Measurements from ENCODE around the gene MST1.
A peak's percentile ranks its signal among the peaks of the same experiment; 100 is the strongest.

Gene MST1

GRCh38 chr3:49674497-49674983, 14.7 kb downstream of the MST1 start:
- no peak for DNase-seq (ENCODE audit: low read depth)

GRCh38 chr3:49673715-49674496, 15.4 kb downstream of the MST1 start, which contains the start of gene APEH:
Gene APEH (plus strand): TSS chr3:49674351. CDS start chr3:49674402, 51 bp downstream.
- peak; percentile 96 for DNase-seq (ENCODE audit: low read depth)

- DNase-seq (ENCODE audit: low read depth) = no peak
Measured at GRCh38 chr3:49673121-49673714, 16.1 kb downstream of the MST1 start.

GRCh38 chr3:49671291-49672288, 17.7 kb downstream of the MST1 start:
- peak; percentile 50 for DNase-seq (ENCODE audit: low read depth)

- no peak for DNase-seq (ENCODE audit: low read depth)
Measured at GRCh38 chr3:49670940-49671290, 18.4 kb downstream of the MST1 start.

- DNase-seq (ENCODE audit: low read depth) = no peak
Measured at GRCh38 chr3:49669352-49669751, 19.9 kb downstream of the MST1 start.

GRCh38 chr3:49668861-49669260, 20.4 kb downstream of the MST1 start:
- no peak for DNase-seq (ENCODE audit: low read depth)

GRCh38 chr3:49668414-49668797, 20.9 kb downstream of the MST1 start:
- DNase-seq (ENCODE audit: low read depth) = no peak

- DNase-seq (ENCODE audit: low read depth) = no peak
Measured at GRCh38 chr3:49667701-49668413, 21.4 kb downstream of the MST1 start.

GRCh38 chr3:49666592-49666991, 22.7 kb downstream of the MST1 start:
- DNase-seq (ENCODE audit: low read depth) = no peak

- no peak for DNase-seq (ENCODE audit: low read depth)
Measured at GRCh38 chr3:49665822-49666519, 23.3 kb downstream of the MST1 start.

- no peak for DNase-seq (ENCODE audit: low read depth)
Measured at GRCh38 chr3:49664300-49664699, 25.0 kb downstream of the MST1 start.

GRCh38 chr3:49663831-49664230, 25.4 kb downstream of the MST1 start:
- DNase-seq (ENCODE audit: low read depth) = no peak

GRCh38 chr3:49662720-49663413, 26.4 kb downstream of the MST1 start:
- no peak for DNase-seq (ENCODE audit: low read depth)

- no peak for DNase-seq (ENCODE audit: low read depth)
Measured at GRCh38 chr3:49662021-49662420, 27.3 kb downstream of the MST1 start.

GRCh38 chr3:49661281-49661680, 28.0 kb downstream of the MST1 start:
- DNase-seq (ENCODE audit: low read depth) = no peak

- DNase-seq (ENCODE audit: low read depth) = no peak
Measured at GRCh38 chr3:49659756-49660155, 29.5 kb downstream of the MST1 start.

GRCh38 chr3:49658711-49659110, 30.6 kb downstream of the MST1 start:
- no peak for DNase-seq (ENCODE audit: low read depth)

- DNase-seq (ENCODE audit: low read depth) = no peak
Measured at GRCh38 chr3:49657208-49657915, 31.9 kb downstream of the MST1 start.

Data from stimulated activated CD8-positive, alpha-beta memory T cell treated with anti-CD3 and anti-CD28 coated beads, Interleukin-12 subunit alpha, Interleukin-12 subunit beta, amount 100 ng/mL, for 4 hours (primary cell).